Adrenal gland (tissue), 12 donors: ENCODE results near the gene MIPOL1. TPM values are rescaled to one million over a fixed set of nuclear protein-coding genes. Genes with fewer than 3 reads are reported as not detected.
"Not testable (repeated sequence)": the region's sequence is repeated elsewhere in the genome, so short reads cannot be mapped to it uniquely, and the experiment has no call there.

Experiments used
- DNase-seq, 7 donors: peaks; one replicate each; pipeline ENCODE4 v3.0.0-alpha.2; 2019 to 2020
- H3K27ac ChIP-seq, 5 donors: fragments of 200-600 bp; sonication (generic) in 4 of 5; 1 replicate in 3 of 5; 2 replicates in 2 of 5; pipeline versions ENCODE4 v1.5.1 to v1.8.0; 2016 to 2020; ENCODE audit warnings: mild to moderate bottlenecking in 1 of 5
- H3K27me3 ChIP-seq: fragments of 200-600 bp; 2 replicates; pipeline ENCODE4 v1.8.0; 2021
- H3K36me3 ChIP-seq, 2 donors: fragments of 200-600 bp; replicated peaks in 1 of 2; 1 replicate in 1 of 2; 2 replicates in 1 of 2; pipeline versions ENCODE4 v1.5.1 to v1.8.0; 2018 to 2022
- H3K4me1 ChIP-seq, 2 donors: fragments of 200-600 bp; replicated peaks in 1 of 2; 1 replicate in 1 of 2; 2 replicates in 1 of 2; pipeline versions ENCODE4 v1.5.1 to v1.8.0; 2018 to 2021
- H3K4me3 ChIP-seq, 4 donors: fragments of 200-600 bp; sonication (generic) in 3 of 4; one replicate each; pipeline ENCODE4 v1.5.1; 2016 to 2018
- H3K9me3 ChIP-seq, 3 donors: fragments of 200-600 bp; sonication (generic) in 1 of 3; replicated peaks in 1 of 3; 1 replicate in 2 of 3; 2 replicates in 1 of 3; pipeline versions ENCODE4 v1.5.1 to v1.8.0; 2016 to 2021
- POLR2A ChIP-seq, 2 donors: fragments of 450-650 bp; IDR thresholded peaks; one replicate each; pipeline ENCODE4 v1.6.1; 2017; ENCODE audit warnings: antibody characterized with exemption in 2 of 2, mild to moderate bottlenecking in 2 of 2, moderate library complexity in 1 of 2
- WGBS, 4 donors: extraction: QIAGEN DNeasy Blood & Tissue Kit in 2 of 4; methylation state at CpG; one replicate each; pipeline versions ENCODE4 v1.1.5 to v1.1.7; 2013 to 2017; 5-methylcytosine and 5-hydroxymethylcytosine counted together
- intact Hi-C, 2 donors: fragments of 100-400 bp; cut with DNase I; formaldehyde crosslinking; loops; one replicate each; pipeline versions ENCODE4 v1.14.1 to v1.15.0; 2022 to 2023
- polyA plus RNA-seq, 3 donors: library from polyadenylated mRNA; stranded (reverse); fragments of 200-250 nt in 2 of 3; fragments of 350-450 nt in 1 of 3; fragmentation: Illumina TruSeq in 1 of 3; extraction: RNeasy Lipid Tissue Mini Kit (QIAGEN cat#74804) in 1 of 3; gene quantifications; one replicate each; pipeline ENCODE4 v1.2.3, GENCODE V29; 2013 to 2014
- total RNA-seq, 9 donors: library from RNA; depleted of rRNA in 4 of 9; stranded (reverse); fragments of >200 nt in 4 of 9; fragments of 120-200 nt in 1 of 9; fragmentation: NEBNext Ultra II Directional in 1 of 9; extraction: Animal tissue kit (Norgen Biotek cat#: 25700) in 1 of 9; gene quantifications; one replicate each; pipeline versions ENCODE4 v1.1.0 to v1.2.4, GENCODE V29; 2013 to 2023
- TF ChIP-seq, protein P1 (sequence below), 6 experiments: fragments of 450-650 bp in 4 of 6; fragments of 200-600 bp in 2 of 6; sonication (generic) in 1 of 6; IDR thresholded peaks; 1 replicate in 5 of 6; 2 replicates in 1 of 6; pipeline versions ENCODE4 v1.5.1 to v1.8.0; 2016 to 2021; ENCODE audit warnings: antibody characterized with exemption in 6 of 6, mild to moderate bottlenecking in 2 of 6, moderate library complexity in 1 of 6
- donor health status: healthy with polysubstance abuse.
- donor health status: Bipolar disorder and iron deficiency.
- donor health status: DM: yes; HTN: yes; CAD: no.
- donor health status: DM: no; HTN: no; CAD: no.
- donor health status: DM: no; HTN: no; CAD: no.
- donor health status: DM: yes; HTN: yes; CAD: no.

MIPOL1 gene
- total and polyA plus RNA-seq, 12 donors: 2.6 to 19.1 (median 7.8) TPM

DNA sequence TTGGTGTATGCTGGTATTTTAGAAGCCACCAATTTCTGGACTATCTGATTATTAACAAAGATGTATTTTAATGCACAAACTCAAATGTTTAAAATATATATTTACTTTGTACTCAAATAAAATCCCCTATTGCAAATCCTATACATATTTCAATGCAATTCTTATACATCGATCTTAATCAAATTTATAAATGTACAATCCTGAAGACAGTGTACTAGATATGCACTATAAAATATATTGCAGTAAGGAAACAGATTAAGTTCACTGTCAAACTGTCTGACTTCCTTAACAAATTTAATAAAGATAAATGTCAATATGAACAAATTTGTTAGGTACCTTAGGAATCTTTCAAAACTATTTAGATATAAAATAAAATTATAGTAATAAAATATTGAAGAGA is 353.4 kb downstream of the MIPOL1 start:
- intact Hi-C loops: no loop called here
- H3K9me3 ChIP-seq: peaks cover 0 to 4% (median 0%) of the 10 kb centered on the region in 3 donors
- no peak overlapping the region for H3K27ac ChIP-seq
- H3K4me3 ChIP-seq: no peak overlapping the region
- TF ChIP-seq POLR2A (IDR thresholded peaks at IDR 0.05): no peak
- TF ChIP-seq, protein P1, sequence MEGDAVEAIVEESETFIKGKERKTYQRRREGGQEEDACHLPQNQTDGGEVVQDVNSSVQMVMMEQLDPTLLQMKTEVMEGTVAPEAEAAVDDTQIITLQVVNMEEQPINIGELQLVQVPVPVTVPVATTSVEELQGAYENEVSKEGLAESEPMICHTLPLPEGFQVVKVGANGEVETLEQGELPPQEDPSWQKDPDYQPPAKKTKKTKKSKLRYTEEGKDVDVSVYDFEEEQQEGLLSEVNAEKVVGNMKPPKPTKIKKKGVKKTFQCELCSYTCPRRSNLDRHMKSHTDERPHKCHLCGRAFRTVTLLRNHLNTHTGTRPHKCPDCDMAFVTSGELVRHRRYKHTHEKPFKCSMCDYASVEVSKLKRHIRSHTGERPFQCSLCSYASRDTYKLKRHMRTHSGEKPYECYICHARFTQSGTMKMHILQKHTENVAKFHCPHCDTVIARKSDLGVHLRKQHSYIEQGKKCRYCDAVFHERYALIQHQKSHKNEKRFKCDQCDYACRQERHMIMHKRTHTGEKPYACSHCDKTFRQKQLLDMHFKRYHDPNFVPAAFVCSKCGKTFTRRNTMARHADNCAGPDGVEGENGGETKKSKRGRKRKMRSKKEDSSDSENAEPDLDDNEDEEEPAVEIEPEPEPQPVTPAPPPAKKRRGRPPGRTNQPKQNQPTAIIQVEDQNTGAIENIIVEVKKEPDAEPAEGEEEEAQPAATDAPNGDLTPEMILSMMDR (IDR thresholded peaks at IDR 0.05): no peak
- WGBS, 4 donors: 84 to 96% (median 87%) methylated on average over 1 of the region's 1 CpG
- no peaks in the 10 kb centered on the region for H3K27me3 ChIP-seq
- H3K36me3 ChIP-seq: no peaks in the 10 kb centered on the region
- DNase-seq: no peak
- H3K4me1 ChIP-seq: no peaks in the 10 kb centered on the region

DNA sequence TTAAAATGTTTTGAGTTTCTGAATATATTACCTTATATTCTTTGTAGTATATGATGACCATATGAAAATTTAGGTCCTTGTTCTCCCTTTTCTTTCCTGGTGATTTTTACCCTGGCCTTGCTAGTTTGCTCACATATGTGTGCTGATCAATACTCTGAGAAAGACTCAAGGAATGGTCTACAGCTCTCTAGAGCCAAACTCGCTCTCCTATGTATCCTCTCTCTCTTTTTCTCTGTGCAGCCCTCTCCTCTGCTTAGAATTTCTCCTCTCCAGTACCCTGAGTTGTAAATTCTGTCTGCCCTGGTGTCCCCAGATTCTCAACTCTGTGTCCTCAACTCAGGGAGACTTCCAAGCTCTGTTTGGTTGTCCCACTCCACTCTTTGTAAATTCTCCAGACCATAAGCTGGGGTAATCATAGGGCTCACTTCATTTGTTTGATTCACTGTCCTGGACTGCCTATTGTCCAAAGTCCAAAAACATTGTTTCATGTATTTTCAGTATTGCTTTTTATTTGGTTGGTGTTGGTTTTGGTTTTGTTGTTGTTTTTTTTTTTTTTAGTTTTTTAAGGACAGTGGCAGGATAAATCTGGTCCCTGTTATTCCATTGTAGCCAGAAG is 356.3 kb downstream of the MIPOL1 start:
- DNase-seq: no peak
- no peak for TF ChIP-seq POLR2A (IDR thresholded peaks at IDR 0.05)
- TF ChIP-seq, protein P1 (IDR thresholded peaks at IDR 0.05): no peak
- Histone ChIP-seq H3K4me1 (no peaks in the 10 kb centered on the region), H3K9me3 (peaks cover 0 to 4% (median 0%) of the 10 kb centered on the region in 3 donors), H3K36me3 (no peaks in the 10 kb centered on the region), H3K27ac (no peak overlapping the region), H3K27me3 (no peaks in the 10 kb centered on the region), H3K4me3 (no peak overlapping the region)
- WGBS, 4 donors: 97 to 100% (median 97%) methylated on average over 1 of the region's 1 CpG
- intact Hi-C loops: no loop called here

DNA sequence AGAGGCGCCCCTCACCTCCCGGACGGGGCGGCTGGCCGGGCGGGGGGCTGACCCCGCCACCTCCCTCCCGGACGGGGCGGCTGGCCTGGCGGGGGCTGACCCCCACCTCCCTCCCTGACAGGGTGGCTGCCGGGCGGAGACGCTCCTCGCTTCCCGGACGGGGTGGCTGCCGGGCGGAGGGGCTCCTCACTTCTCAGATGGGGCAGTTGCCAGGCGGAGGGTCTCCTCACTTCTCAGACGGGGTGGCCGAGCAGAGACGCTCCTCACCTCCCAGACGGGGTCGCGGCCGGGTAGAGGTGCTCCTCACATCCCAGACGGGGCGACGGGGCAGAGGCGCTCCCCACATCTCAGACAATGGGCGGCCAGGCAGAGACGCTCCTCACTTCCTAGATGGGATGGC is 357.9 kb downstream of the MIPOL1 start:
- H3K9me3 ChIP-seq, H3K4me1 ChIP-seq, H3K27me3 ChIP-seq, DNase-seq, intact Hi-C loops, H3K36me3 ChIP-seq, H3K4me3 ChIP-seq, H3K27ac ChIP-seq: not testable (repeated sequence)
- 93% methylated on average over 25 to 32 of the region's 33 CpGs; no CpG with 5 or more reads in 2 of the 4 donors for WGBS, 4 donors

DNA sequence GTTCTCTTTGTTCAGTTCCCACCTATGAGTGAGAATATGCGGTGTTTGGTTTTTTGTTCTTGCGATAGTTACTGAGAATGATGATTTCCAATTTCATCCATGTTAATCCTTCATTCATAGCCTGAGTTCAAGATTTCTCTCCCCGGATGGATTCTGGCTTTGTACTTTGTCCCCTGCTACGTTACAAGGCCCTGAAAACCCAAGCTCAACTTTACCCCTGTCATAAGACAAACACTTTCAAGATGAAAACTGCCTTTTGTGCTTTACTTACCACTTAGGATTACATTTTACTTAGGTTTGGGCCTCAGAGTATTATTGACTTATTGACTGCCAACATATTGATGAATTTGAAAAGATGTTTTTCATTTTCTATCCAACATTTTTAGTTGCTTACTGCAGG is 361.0 kb downstream of the MIPOL1 start:
- no peak for DNase-seq
- WGBS, 4 donors: 88 to 95% (median 93%) methylated on average over 4 of the region's 4 CpGs
- no peaks in the 10 kb centered on the region for H3K36me3 ChIP-seq
- no peaks in the 10 kb centered on the region for H3K9me3 ChIP-seq
- no peak for TF ChIP-seq POLR2A (IDR thresholded peaks at IDR 0.05)
- TF ChIP-seq, protein P1 (IDR thresholded peaks at IDR 0.05): no peak
- intact Hi-C loops: no loop called here
- no peaks in the 10 kb centered on the region for H3K4me1 ChIP-seq
- no peak overlapping the region for H3K27ac ChIP-seq
- no peaks in the 10 kb centered on the region for H3K27me3 ChIP-seq
- no peak overlapping the region for H3K4me3 ChIP-seq

DNA sequence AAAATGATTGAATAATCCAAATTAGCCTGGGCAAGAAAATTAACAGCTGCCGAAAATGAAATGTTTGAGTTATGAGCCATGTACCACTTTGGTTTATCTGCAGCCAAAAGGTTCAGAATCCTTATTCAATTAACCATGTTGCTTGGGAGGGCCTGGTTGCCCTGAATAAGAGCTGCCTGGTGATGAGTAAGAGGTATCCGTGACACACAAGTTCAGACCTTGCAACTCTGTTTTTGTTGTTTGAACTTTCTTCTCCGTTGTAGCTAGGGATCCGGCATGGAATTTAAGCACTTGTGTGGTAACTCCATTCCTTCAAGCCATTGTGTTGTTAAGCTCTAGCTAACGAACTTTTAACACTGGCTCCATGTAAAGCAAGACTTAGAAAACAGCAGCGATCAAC is 361.6 kb downstream of the MIPOL1 start:
- H3K27ac ChIP-seq: no peak overlapping the region
- intact Hi-C loops: no loop called here
- 69 to 79% (median 77%) methylated on average over 6 of the region's 6 CpGs for WGBS, 4 donors

More for the DNA sequence above, 361.6 kb downstream of the MIPOL1 start:
- no peak overlapping the region for H3K4me3 ChIP-seq
- no peaks in the 10 kb centered on the region for H3K27me3 ChIP-seq
- H3K9me3 ChIP-seq: no peaks in the 10 kb centered on the region
- TF ChIP-seq POLR2A (IDR thresholded peaks at IDR 0.05): no peak
- TF ChIP-seq, protein P1 (IDR thresholded peaks at IDR 0.05): no peak
- no peaks in the 10 kb centered on the region for H3K4me1 ChIP-seq
- no peak for DNase-seq
- no peaks in the 10 kb centered on the region for H3K36me3 ChIP-seq
